HEK293 (cell line): ENCODE results near the gene GPR146.

Experiments used
- CTCF ChIA-PET: fragments of 350-600 bp; formaldehyde crosslinking; extraction: SDS; loops from one replicate; lab custom pipeline; 2021; ENCODE audit warnings: antibody characterized with exemption; lab: Yijun Ruan, JAX
- POLR2A ChIA-PET: fragments of 300-600 bp; formaldehyde crosslinking; extraction: SDS; loops from one replicate; lab custom pipeline; 2020; ENCODE audit warnings: antibody characterized with exemption, inconsistent platforms; lab: Yijun Ruan, JAX
- H3K27ac ChIP-seq: fragments of 200-500 bp; sonication (Bioruptor generic); 2 replicates; pipeline ENCODE4 v1.5.1; 2014; ENCODE audit warnings: low read depth, low read length, control low read depth, inconsistent platforms; ENCODE audit errors: extremely low read depth
- H3K36me3 ChIP-seq, 2 experiments: fragments of 200-500 bp in 1 of 2; sonication (Bioruptor generic) in 1 of 2; 1 replicate in 1 of 2; 2 replicates in 1 of 2; pipeline ENCODE4 v1.5.1; 2014 to 2017; ENCODE audit warnings: inconsistent platforms in 2 of 2, low read length in 2 of 2; ENCODE audit not compliant: control insufficient read depth in 2 of 2, insufficient read depth in 1 of 2
- H3K4me1 ChIP-seq: fragments of 200-500 bp; sonication (Bioruptor generic); 2 replicates; pipeline ENCODE4 v1.5.1; 2014; ENCODE audit warnings: mild to moderate bottlenecking, low read length, inconsistent platforms; ENCODE audit not compliant: control insufficient read depth, insufficient read depth
- H3K4me3 ChIP-seq: 2 replicates; pipeline ENCODE4 v1.5.1; 2011; ENCODE audit warnings: low read depth, mild to moderate bottlenecking, control low read depth, low read length, moderate library complexity
- H3K9me3 ChIP-seq: fragments of 200-500 bp; sonication (Bioruptor generic); 2 replicates; pipeline ENCODE4 v1.5.1; 2014; ENCODE audit warnings: low read depth, low read length, inconsistent platforms; ENCODE audit not compliant: control insufficient read depth, insufficient read depth
- AEBP2 ChIP-seq: fragments of 450-650 bp; formaldehyde crosslinking; IDR thresholded peaks from 2 replicates; pipeline ENCODE4 v1.5.1; 2016; ENCODE audit warnings: missing biosample characterization, missing genetic modification characterization, borderline replicate concordance
- EGR2 ChIP-seq: fragments of 450-650 bp; formaldehyde crosslinking; IDR thresholded peaks from 2 replicates; pipeline ENCODE4 v1.5.1; 2016; ENCODE audit warnings: low read depth, missing biosample characterization, missing genetic modification characterization
- IKZF3 ChIP-seq: fragments of 450-650 bp; IDR thresholded peaks from 2 replicates; pipeline ENCODE4 v1.5.0; 2018; ENCODE audit warnings: missing biosample characterization, mild to moderate bottlenecking, missing genetic modification characterization, moderate library complexity
- MEIS1 ChIP-seq: sonication (generic); formaldehyde crosslinking; IDR thresholded peaks from 2 replicates; pipeline ENCODE4 v1.8.1; 2022; ENCODE audit warnings: missing genetic modification reagents, mild to moderate bottlenecking, borderline replicate concordance
- SETDB1 ChIP-seq: IDR thresholded peaks from one replicate; pipeline ENCODE4 v1.6.1; 2017; ENCODE audit warnings: mild to moderate bottlenecking, low read length, moderate library complexity, mixed read lengths; ENCODE audit not compliant: insufficient read length
- SP7 ChIP-seq: fragments of 450-650 bp; formaldehyde crosslinking; IDR thresholded peaks from 2 replicates; pipeline ENCODE4 v1.5.1; 2016; ENCODE audit warnings: missing biosample characterization, missing genetic modification characterization
- TSHZ1 ChIP-seq: fragments of 450-650 bp; formaldehyde crosslinking; IDR thresholded peaks from 2 replicates; pipeline ENCODE4 v1.5.1; 2016; ENCODE audit warnings: missing biosample characterization, missing genetic modification characterization, borderline replicate concordance
- YY2 ChIP-seq: fragments of 450-650 bp; formaldehyde crosslinking; IDR thresholded peaks from 2 replicates; pipeline ENCODE4 v1.5.1; 2016; ENCODE audit warnings: missing biosample characterization, missing genetic modification characterization
- ZBTB11 ChIP-seq: fragments of 450-650 bp; formaldehyde crosslinking; conservative IDR thresholded peaks from 2 replicates; pipeline ENCODE4 v1.5.1; 2016; ENCODE audit warnings: low read depth, missing biosample characterization, missing genetic modification characterization
- ZBTB17 ChIP-seq: fragments of 450-650 bp; formaldehyde crosslinking; IDR thresholded peaks from 2 replicates; pipeline ENCODE4 v1.5.1; 2016; ENCODE audit warnings: missing biosample characterization, missing genetic modification characterization
- ZBTB8A ChIP-seq: fragments of 450-650 bp; formaldehyde crosslinking; IDR thresholded peaks from 2 replicates; pipeline ENCODE4 v1.5.1; 2016; ENCODE audit warnings: missing biosample characterization, missing genetic modification characterization
- ZEB2 ChIP-seq: fragments of 450-650 bp; formaldehyde crosslinking; IDR thresholded peaks from 2 replicates; pipeline ENCODE4 v1.5.1; 2016; ENCODE audit warnings: missing biosample characterization, missing genetic modification characterization
- ZFP3 ChIP-seq: fragments of 450-650 bp; formaldehyde crosslinking; IDR thresholded peaks from 2 replicates; pipeline ENCODE4 v1.5.1; 2016; ENCODE audit warnings: low read depth, missing biosample characterization, missing genetic modification characterization
- ZFP37 ChIP-seq: fragments of 450-650 bp; formaldehyde crosslinking; IDR thresholded peaks from 2 replicates; pipeline ENCODE4 v1.5.1; 2016; ENCODE audit warnings: missing biosample characterization, missing genetic modification characterization
- ZFP69B ChIP-seq: fragments of 450-650 bp; formaldehyde crosslinking; IDR thresholded peaks from 2 replicates; pipeline ENCODE4 v1.5.1; 2016; ENCODE audit warnings: missing biosample characterization, missing genetic modification characterization
- ZNF155 ChIP-seq: fragments of 450-650 bp; formaldehyde crosslinking; IDR thresholded peaks from 2 replicates; pipeline ENCODE4 v1.5.1; 2016; ENCODE audit warnings: missing biosample characterization, missing genetic modification characterization
- ZNF18 ChIP-seq: fragments of 450-650 bp; formaldehyde crosslinking; IDR thresholded peaks from 2 replicates; pipeline ENCODE4 v1.5.1; 2016; ENCODE audit warnings: missing biosample characterization, missing genetic modification characterization
- ZNF223 ChIP-seq: fragments of 450-650 bp; formaldehyde crosslinking; IDR thresholded peaks from 2 replicates; pipeline ENCODE4 v1.5.1; 2016; ENCODE audit warnings: missing biosample characterization, missing genetic modification characterization
- ZNF37A ChIP-seq: fragments of 450-650 bp; IDR thresholded peaks from 2 replicates; pipeline ENCODE4 v1.5.1; 2018; ENCODE audit warnings: missing biosample characterization, missing genetic modification characterization
- ZNF416 ChIP-seq: fragments of 450-650 bp; formaldehyde crosslinking; IDR thresholded peaks from 2 replicates; pipeline ENCODE4 v1.5.1; 2016; ENCODE audit warnings: missing biosample characterization, missing genetic modification characterization
- ZNF48 ChIP-seq: fragments of 450-650 bp; formaldehyde crosslinking; IDR thresholded peaks from 2 replicates; pipeline ENCODE4 v1.5.1; 2016; ENCODE audit warnings: missing biosample characterization, missing genetic modification characterization
- ZNF529 ChIP-seq: fragments of 450-650 bp; formaldehyde crosslinking; IDR thresholded peaks from 2 replicates; pipeline ENCODE4 v1.5.1; 2017; ENCODE audit warnings: missing genetic modification characterization, missing biosample characterization; ENCODE audit not compliant: insufficient replicate concordance
- ZNF544 ChIP-seq: fragments of 450-650 bp; formaldehyde crosslinking; IDR thresholded peaks from 2 replicates; pipeline ENCODE4 v1.5.0; 2017; ENCODE audit warnings: missing biosample characterization, missing genetic modification characterization
- ZNF621 ChIP-seq: fragments of 450-650 bp; formaldehyde crosslinking; IDR thresholded peaks from 2 replicates; pipeline ENCODE4 v1.5.1; 2017; ENCODE audit warnings: missing biosample characterization, missing genetic modification characterization
- ZNF623 ChIP-seq: fragments of 450-650 bp; formaldehyde crosslinking; IDR thresholded peaks from 2 replicates; pipeline ENCODE4 v1.5.1; 2016; ENCODE audit warnings: missing biosample characterization, missing genetic modification characterization
- ZNF654 ChIP-seq: fragments of 450-650 bp; formaldehyde crosslinking; IDR thresholded peaks from 2 replicates; pipeline ENCODE4 v1.5.1; 2016; ENCODE audit warnings: low read depth, missing biosample characterization, missing genetic modification characterization
- ZNF791 ChIP-seq: fragments of 450-650 bp; formaldehyde crosslinking; IDR thresholded peaks from 2 replicates; pipeline ENCODE4 v1.5.1; 2016; ENCODE audit warnings: missing biosample characterization, missing genetic modification characterization
- ZNF830 ChIP-seq: fragments of 450-650 bp; IDR thresholded peaks from 2 replicates; pipeline ENCODE4 v1.5.0; 2018; ENCODE audit warnings: missing biosample characterization, missing genetic modification characterization, low read depth, mild to moderate bottlenecking, moderate library complexity
- ZSCAN4 ChIP-seq: fragments of 450-650 bp; formaldehyde crosslinking; IDR thresholded peaks from 2 replicates; pipeline ENCODE4 v1.5.1; 2017; ENCODE audit warnings: missing biosample characterization, missing genetic modification characterization

The GPR146 gene

GRCh38 chr7:1081931-1082401 lies 37.6 kb downstream of the GPR146 start:
- H3K4me3 ChIP-seq: no peak overlapping the region
- POLR2A ChIA-PET: no interaction called here
- H3K27ac ChIP-seq: no peak overlapping the region
- H3K9me3 ChIP-seq: no peaks in the 10 kb centered on the region
- H3K4me1 ChIP-seq: peaks cover 12% of the 10 kb centered on the region
- H3K36me3 ChIP-seq: no peaks in the 10 kb centered on the region
- CTCF ChIA-PET: interaction anchor here (0.6 to 1.2 kb wide), 3 partner anchors 16 to 94 kb away, joined by 3 to 6 read pairs (median 3); no protein-coding TSS in a partner anchor
- TF ChIP-seq SETDB1: no peak
- no peak for TF ChIP-seq ZNF623 (tag by site-specific recombination)
- TF ChIP-seq ZNF529 (tag by site-specific recombination): no peak
- no peak for TF ChIP-seq ZFP37 (tag by site-specific recombination)
- TF ChIP-seq ZNF416 (tag by site-specific recombination): no peak
- TF ChIP-seq AEBP2 (tag by site-specific recombination): no peak
- TF ChIP-seq ZNF621: no peak
- TF ChIP-seq ZNF654 (tag by site-specific recombination): no peak
- TF ChIP-seq ZNF544 (tag by site-specific recombination): no peak
- no peak for TF ChIP-seq ZSCAN4 (tag by site-specific recombination)
- no peak for TF ChIP-seq ZBTB11 (tag by site-specific recombination)
- no peak for TF ChIP-seq ZNF37A (tag by site-specific recombination)
- TF ChIP-seq YY2 (tag by site-specific recombination): no peak
- TF ChIP-seq ZNF48 (tag by site-specific recombination): no peak
- TF ChIP-seq ZBTB17 (tag by site-specific recombination): no peak
- TF ChIP-seq SP7: 0 out of 2 replicates have a peak, but pooled peaks have one; percentile 11
- peak; percentile 39; the same call in 1 of the 2 replicates for TF ChIP-seq EGR2
- no peak for TF ChIP-seq ZFP69B (tag by site-specific recombination)
- no peak for TF ChIP-seq IKZF3 (tag by site-specific recombination)
- TF ChIP-seq ZNF830 (tag by site-specific recombination): no peak
- TF ChIP-seq ZFP3 (tag by site-specific recombination): no peak
- no peak for TF ChIP-seq ZNF155 (tag by site-specific recombination)
- no peak for TF ChIP-seq ZNF223 (tag by site-specific recombination)
- no peak for TF ChIP-seq ZNF18
- TF ChIP-seq ZNF791: no peak
- TF ChIP-seq MEIS1: no peak
- TF ChIP-seq ZEB2 (tag by site-specific recombination): peak; percentile 47; the same call in 1 of the 2 replicates
- TF ChIP-seq ZBTB8A: peak; percentile 36; the same call in 1 of the 2 replicates
- no peak for TF ChIP-seq TSHZ1 (tag by site-specific recombination)
